Measurements from ENCODE around the gene TUBE1.
"Not testable (repeated sequence)": the region's sequence is repeated elsewhere in the genome, so short reads cannot be mapped to it uniquely, and the experiment has no call there.

Gene TUBE1

GRCh38 chr6:112087136-112087911, at the start of gene TUBE1, which contains the start of gene FAM229B:
TSS of gene TUBE1 (minus strand) at chr6:112087482. CDS start at chr6:112087434, 48 bp downstream.
TSS of gene FAM229B (plus strand) at chr6:112087591. CDS start at chr6:112099284, 11,693 bp downstream.
- peaks cover 6% of the 10 kb centered on the region for H3K4me1 Mint-ChIP-seq (ENCODE audit: low read depth)
- H3K4me3 Mint-ChIP-seq, result no peak within 1 kb of the TSS
- H3K27ac Mint-ChIP-seq, result no peak within 1 kb of the TSS
- no peaks in the 10 kb centered on the region for H3K9me3 Mint-ChIP-seq
- peaks cover 6% of the 10 kb centered on the region for H3K36me3 Mint-ChIP-seq (ENCODE audit: low read depth)
- H3K27me3 Mint-ChIP-seq (ENCODE audit: low read depth), result peaks cover 34% of the 10 kb centered on the region
- peak; percentile 88 for DNase-seq (ENCODE audit: low spot score)

- H3K4me1 Mint-ChIP-seq (ENCODE audit: low read depth), result no peaks in the 10 kb centered on the region
- no peak for DNase-seq (ENCODE audit: low spot score)
- peaks cover 26% of the 10 kb centered on the region for H3K27me3 Mint-ChIP-seq (ENCODE audit: low read depth)
- H3K9me3 Mint-ChIP-seq, result no peaks in the 10 kb centered on the region
- no peaks in the 10 kb centered on the region for H3K36me3 Mint-ChIP-seq (ENCODE audit: low read depth)
- no peak overlapping the region for H3K27ac Mint-ChIP-seq
- no peak overlapping the region for H3K4me3 Mint-ChIP-seq
These were observed 43.6 kb upstream of the TUBE1 start for GRCh38 chr6:112130878-112131277.

GRCh38 chr6:112128208-112128607, 40.9 kb upstream of the TUBE1 start:
- H3K27ac Mint-ChIP-seq, result no peak overlapping the region
- DNase-seq (ENCODE audit: low spot score), result no peak
- H3K27me3 Mint-ChIP-seq (ENCODE audit: low read depth), result peaks cover 22% of the 10 kb centered on the region
- no peaks in the 10 kb centered on the region for H3K36me3 Mint-ChIP-seq (ENCODE audit: low read depth)
- H3K9me3 Mint-ChIP-seq, result no peaks in the 10 kb centered on the region
- no peaks in the 10 kb centered on the region for H3K4me1 Mint-ChIP-seq (ENCODE audit: low read depth)
- H3K4me3 Mint-ChIP-seq, result no peak overlapping the region

DNA sequence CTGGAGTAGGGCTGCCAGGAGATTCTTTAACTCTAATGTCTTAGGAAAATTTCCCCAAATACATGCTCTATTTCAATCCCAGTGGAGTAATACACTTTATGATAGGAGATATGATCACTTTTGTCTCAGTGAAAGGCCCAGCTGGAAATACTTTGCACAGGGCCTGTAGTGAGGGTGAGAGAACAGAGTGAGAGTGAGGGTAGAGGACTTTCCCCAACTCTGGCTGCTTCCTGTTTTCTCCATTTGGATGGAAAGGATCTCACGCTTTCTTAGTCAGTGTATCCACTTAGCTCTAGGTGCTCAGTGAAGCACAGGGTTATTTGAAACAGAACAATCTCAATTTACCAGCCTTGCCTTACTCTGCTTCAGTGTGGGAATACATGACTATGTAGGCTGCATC, 36.7 kb upstream of the TUBE1 start:
- peaks cover 15% of the 10 kb centered on the region for H3K27me3 Mint-ChIP-seq (ENCODE audit: low read depth)
- no peak overlapping the region for H3K27ac Mint-ChIP-seq
- no peak for DNase-seq (ENCODE audit: low spot score)

GRCh38 chr6:112122756-112123155, 35.5 kb upstream of the TUBE1 start:
- Mint-ChIP-seq H3K27ac (no peak overlapping the region), H3K27me3 (ENCODE audit: low read depth) (peaks cover 9% of the 10 kb centered on the region), H3K9me3 (no peaks in the 10 kb centered on the region), H3K4me3 (no peak overlapping the region), H3K4me1 (ENCODE audit: low read depth) (peaks cover under 1% of the 10 kb centered on the region), H3K36me3 (ENCODE audit: low read depth) (no peaks in the 10 kb centered on the region)
- DNase-seq (ENCODE audit: low spot score), result no peak

More for the DNA sequence above, 36.7 kb upstream of the TUBE1 start:
- Mint-ChIP-seq H3K9me3 (no peaks in the 10 kb centered on the region), H3K4me1 (ENCODE audit: low read depth) (no peaks in the 10 kb centered on the region), H3K4me3 (no peak overlapping the region), H3K36me3 (ENCODE audit: low read depth) (no peaks in the 10 kb centered on the region)

DNA sequence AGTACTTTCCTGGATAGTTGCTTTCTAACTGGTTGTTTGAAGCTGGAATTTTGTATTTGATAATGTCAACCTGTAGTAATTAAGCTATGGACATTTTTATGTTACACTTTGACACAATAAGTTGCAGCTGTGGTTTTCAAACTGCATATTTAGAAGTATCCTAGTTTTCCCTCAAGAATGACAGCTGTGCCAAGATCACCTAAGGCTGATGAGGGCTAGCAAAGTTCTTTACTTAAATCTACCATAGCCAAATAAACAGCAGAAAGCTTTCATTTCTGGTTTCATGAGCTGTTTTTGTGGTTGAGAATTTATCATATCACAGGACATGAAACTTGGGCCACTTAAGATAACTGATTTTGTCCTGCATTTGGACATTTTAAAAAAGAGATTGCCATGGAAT, 30.8 kb upstream of the TUBE1 start:
- Mint-ChIP-seq H3K4me1 (ENCODE audit: low read depth) (peaks cover 16% of the 10 kb centered on the region), H3K36me3 (ENCODE audit: low read depth) (no peaks in the 10 kb centered on the region), H3K4me3 (no peak overlapping the region), H3K27ac (no peak overlapping the region), H3K9me3 (no peaks in the 10 kb centered on the region), H3K27me3 (ENCODE audit: low read depth) (peaks cover 9% of the 10 kb centered on the region)
- no peak for DNase-seq (ENCODE audit: low spot score)

DNA sequence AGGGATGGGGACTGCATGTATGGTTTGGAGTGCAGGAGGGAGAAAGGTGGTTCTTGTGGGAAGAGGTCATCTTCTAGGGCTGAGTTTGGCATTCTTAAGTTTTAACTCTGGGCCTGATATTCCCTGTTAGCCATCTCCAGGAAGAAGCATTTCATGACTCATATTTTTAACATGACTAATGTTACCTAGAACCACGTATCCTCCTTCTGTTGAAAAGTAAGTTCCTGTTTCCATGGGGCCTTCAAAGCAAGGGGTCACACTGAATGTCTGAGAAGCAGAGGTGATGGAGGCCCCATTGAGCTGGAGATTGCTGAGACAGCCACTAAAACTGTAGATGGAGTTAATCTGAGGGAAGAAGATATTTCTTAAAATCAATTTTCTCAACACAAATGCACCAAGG, 30.3 kb upstream of the TUBE1 start:
- Mint-ChIP-seq H3K9me3 (no peaks in the 10 kb centered on the region), H3K36me3 (ENCODE audit: low read depth) (no peaks in the 10 kb centered on the region), H3K4me1 (ENCODE audit: low read depth) (peaks cover 16% of the 10 kb centered on the region), H3K4me3 (no peak overlapping the region), H3K27me3 (ENCODE audit: low read depth) (peaks cover 9% of the 10 kb centered on the region), H3K27ac (peak overlapping the region; percentile 65)
- no peak for DNase-seq (ENCODE audit: low spot score)

DNA sequence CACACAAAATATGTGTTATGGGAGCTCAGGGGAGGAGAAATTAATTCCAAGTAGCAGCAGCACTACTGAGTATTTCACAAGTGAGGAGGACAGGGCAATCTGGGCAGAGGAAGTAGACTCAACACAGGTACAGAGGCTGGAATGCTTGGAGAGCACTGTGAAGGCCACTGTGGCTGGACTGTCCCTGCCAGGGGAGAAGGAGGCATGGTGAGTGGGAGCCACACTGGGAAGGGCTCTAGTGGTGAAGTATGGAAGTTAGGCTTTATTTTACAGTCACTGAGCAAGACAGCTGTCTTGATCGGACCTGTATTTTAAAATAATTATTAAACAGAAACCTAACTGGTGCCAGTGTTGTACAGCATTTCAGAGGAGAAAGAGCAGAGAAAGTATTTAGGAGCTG, 28.9 kb upstream of the TUBE1 start:
- Mint-ChIP-seq H3K4me3 (no peak overlapping the region), H3K27ac (no peak overlapping the region), H3K9me3 (no peaks in the 10 kb centered on the region), H3K27me3 (ENCODE audit: low read depth) (peaks cover 11% of the 10 kb centered on the region), H3K4me1 (ENCODE audit: low read depth) (peaks cover 16% of the 10 kb centered on the region), H3K36me3 (ENCODE audit: low read depth) (no peaks in the 10 kb centered on the region)
- DNase-seq (ENCODE audit: low spot score), result no peak

DNA sequence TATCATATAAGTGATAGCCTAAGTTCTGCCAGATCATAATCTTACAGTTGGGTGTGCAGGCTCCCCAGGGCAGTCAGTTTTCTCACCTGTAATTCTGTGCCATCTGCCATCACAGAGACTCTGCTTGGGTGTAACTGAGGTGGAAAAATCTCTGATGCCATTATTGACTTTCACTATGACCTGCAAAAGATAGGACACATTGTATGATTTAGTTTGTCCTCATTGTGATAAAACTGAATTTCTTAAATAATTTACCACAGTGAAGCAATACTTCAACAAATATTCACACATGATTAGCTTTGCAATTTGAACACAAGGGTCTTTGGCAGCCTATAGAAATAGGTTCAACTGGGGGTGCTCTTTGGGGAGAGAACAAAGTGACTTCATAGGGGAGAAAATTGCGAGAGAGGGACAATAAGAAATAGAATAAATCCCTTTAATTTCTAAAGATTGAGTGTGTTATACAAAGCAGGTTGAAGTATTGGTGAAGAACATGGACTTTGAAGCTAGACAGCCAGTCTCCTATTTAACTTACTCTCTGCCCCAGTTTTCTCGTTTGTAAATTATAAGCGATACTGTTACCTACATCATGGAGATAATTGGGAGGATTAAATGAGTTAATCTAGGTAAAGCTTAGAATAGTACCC, 27.4 kb upstream of the TUBE1 start:
- no peak for DNase-seq (ENCODE audit: low spot score)
- peaks cover 12% of the 10 kb centered on the region for H3K27me3 Mint-ChIP-seq (ENCODE audit: low read depth)
- no peaks in the 10 kb centered on the region for H3K36me3 Mint-ChIP-seq (ENCODE audit: low read depth)
- no peak overlapping the region for H3K4me3 Mint-ChIP-seq
- H3K9me3 Mint-ChIP-seq, result no peaks in the 10 kb centered on the region
- peaks cover 16% of the 10 kb centered on the region for H3K4me1 Mint-ChIP-seq (ENCODE audit: low read depth)
- H3K27ac Mint-ChIP-seq, result no peak overlapping the region

DNA sequence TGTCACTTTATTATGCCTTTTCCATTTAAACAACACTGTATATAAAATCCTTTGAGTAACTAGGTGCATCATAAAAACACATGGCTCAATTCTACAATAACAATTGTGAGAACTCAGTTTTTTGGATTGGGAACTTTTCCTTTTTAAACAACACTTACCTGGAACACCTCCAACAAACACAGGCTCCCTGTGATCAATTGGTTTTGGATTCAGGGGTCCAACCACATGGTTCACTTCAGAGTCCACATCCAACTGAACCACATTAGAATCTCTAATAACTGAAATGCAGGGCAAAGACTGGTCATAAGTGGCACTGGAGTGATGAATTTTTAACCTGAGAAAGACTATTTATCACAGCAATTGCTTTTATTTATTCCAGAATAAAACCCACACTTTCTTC, 26.6 kb upstream of the TUBE1 start:
- H3K9me3 Mint-ChIP-seq, result no peaks in the 10 kb centered on the region
- no peak for DNase-seq (ENCODE audit: low spot score)
- H3K36me3 Mint-ChIP-seq (ENCODE audit: low read depth), result no peaks in the 10 kb centered on the region
- peaks cover 18% of the 10 kb centered on the region for H3K27me3 Mint-ChIP-seq (ENCODE audit: low read depth)
- H3K4me3 Mint-ChIP-seq, result no peak overlapping the region
- H3K27ac Mint-ChIP-seq, result no peak overlapping the region
- H3K4me1 Mint-ChIP-seq (ENCODE audit: low read depth), result peaks cover 16% of the 10 kb centered on the region

DNA sequence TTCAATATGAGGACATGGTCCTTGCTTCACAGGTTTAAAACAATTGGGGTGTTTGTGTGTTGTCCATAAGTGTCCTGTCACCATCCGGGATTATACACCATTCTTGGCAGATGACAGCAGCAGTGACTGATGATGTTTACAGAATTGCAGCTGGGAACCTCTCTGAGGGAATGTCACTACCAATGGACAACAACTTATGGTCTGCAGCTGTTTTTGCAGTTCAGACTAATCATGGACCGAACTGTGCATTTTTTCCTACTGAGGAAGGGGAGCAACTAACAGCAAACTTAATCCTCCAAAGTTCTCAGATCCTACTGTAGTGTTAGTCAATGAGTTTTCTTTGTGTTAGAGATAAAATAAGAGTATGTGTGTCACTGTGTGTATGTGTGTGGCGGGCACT, 26.1 kb upstream of the TUBE1 start:
- H3K9me3 Mint-ChIP-seq, result no peaks in the 10 kb centered on the region
- no peak for DNase-seq (ENCODE audit: low spot score)
- peaks cover 16% of the 10 kb centered on the region for H3K4me1 Mint-ChIP-seq (ENCODE audit: low read depth)
- no peaks in the 10 kb centered on the region for H3K36me3 Mint-ChIP-seq (ENCODE audit: low read depth)
- no peak overlapping the region for H3K4me3 Mint-ChIP-seq
- H3K27ac Mint-ChIP-seq, result no peak overlapping the region
- peaks cover 18% of the 10 kb centered on the region for H3K27me3 Mint-ChIP-seq (ENCODE audit: low read depth)

DNA sequence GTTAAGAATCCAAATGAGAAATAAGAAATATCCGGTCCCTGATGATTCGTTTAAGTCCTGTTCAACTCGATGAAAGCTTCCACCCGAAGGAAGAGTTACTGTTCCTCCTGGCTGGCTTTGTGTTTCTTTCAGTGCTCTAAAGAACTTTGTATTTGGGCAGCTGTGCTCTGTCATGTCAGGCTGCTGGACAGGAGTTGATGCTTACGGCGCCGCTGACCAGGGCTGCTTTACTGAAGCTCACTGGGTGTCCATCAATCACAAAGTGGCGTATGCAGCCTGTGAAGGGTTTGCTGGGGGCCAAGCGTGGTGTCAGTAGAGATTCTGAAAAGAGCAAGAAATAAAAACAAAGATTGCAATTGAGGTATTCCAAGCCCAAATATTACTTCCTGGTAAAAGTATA, 22.0 kb upstream of the TUBE1 start:
- Mint-ChIP-seq H3K27ac (no peak overlapping the region), H3K4me3 (no peak overlapping the region), H3K27me3 (ENCODE audit: low read depth) (peaks cover 20% of the 10 kb centered on the region), H3K36me3 (ENCODE audit: low read depth) (no peaks in the 10 kb centered on the region), H3K4me1 (ENCODE audit: low read depth) (no peaks in the 10 kb centered on the region), H3K9me3 (no peaks in the 10 kb centered on the region)
- no peak for DNase-seq (ENCODE audit: low spot score)

- no peaks in the 10 kb centered on the region for H3K9me3 Mint-ChIP-seq
- H3K27me3 Mint-ChIP-seq (ENCODE audit: low read depth), result peaks cover 17% of the 10 kb centered on the region
- no peak overlapping the region for H3K4me3 Mint-ChIP-seq
- no peaks in the 10 kb centered on the region for H3K4me1 Mint-ChIP-seq (ENCODE audit: low read depth)
- no peak overlapping the region for H3K27ac Mint-ChIP-seq
- H3K36me3 Mint-ChIP-seq (ENCODE audit: low read depth), result no peaks in the 10 kb centered on the region
- no peak for DNase-seq (ENCODE audit: low spot score)
These were observed 19.3 kb upstream of the TUBE1 start for GRCh38 chr6:112106562-112106961.

DNA sequence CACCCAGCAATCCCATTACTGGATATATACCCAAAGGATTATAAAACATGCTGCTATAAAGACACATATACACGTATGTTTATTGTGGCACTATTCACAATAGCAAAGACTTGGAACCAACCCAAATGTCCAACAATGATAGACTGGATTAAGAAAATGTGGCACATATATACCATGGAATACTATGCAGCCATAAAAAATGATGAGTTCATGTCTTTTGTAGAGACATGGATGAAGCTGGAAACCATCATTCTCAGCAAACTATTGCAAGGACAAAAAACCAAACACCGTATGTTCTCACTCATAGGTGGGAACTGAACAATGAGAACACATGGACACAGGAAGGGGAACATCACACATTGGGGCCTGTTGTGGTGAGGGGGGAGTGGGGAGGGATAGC, 18.7 kb upstream of the TUBE1 start:
- not testable (repeated sequence) for H3K4me3 Mint-ChIP-seq; DNase-seq (ENCODE audit: low spot score); H3K36me3 Mint-ChIP-seq (ENCODE audit: low read depth); H3K9me3 Mint-ChIP-seq; H3K27ac Mint-ChIP-seq; H3K4me1 Mint-ChIP-seq (ENCODE audit: low read depth)
- H3K27me3 Mint-ChIP-seq (ENCODE audit: low read depth), result peaks cover 17% of the 10 kb centered on the region

All from T-helper 2 cell treated with Interferon-gamma antibody and Interleukin-4, amounts not matched to agents 5 μg/mL and 100 μg/mL, for 36 hours (primary cell).